Liver (tissue), 9 donors: ENCODE measurements around the gene TADA3. TPM values are rescaled to one million over a fixed set of nuclear protein-coding genes. Genes with fewer than 3 reads are reported as not detected.
A peak's percentile ranks its signal among the peaks of the same experiment; 100 is the strongest.

Experiments
- DNase-seq: peaks from one replicate; pipeline ENCODE4 v3.0.0-alpha.2; 2017; ENCODE audit warnings: low spot score
- H3K27ac ChIP-seq, 2 donors: one replicate each; pipeline ENCODE4 v1.7.0; 2013; ENCODE audit warnings: inconsistent platforms in 2 of 2, low read length in 2 of 2, control low read depth in 1 of 2, low read depth in 1 of 2, mild to moderate bottlenecking in 1 of 2
- H3K27me3 ChIP-seq, 4 donors: one replicate each; pipeline versions ENCODE4 v1.6.1 to v1.7.0; 2013; ENCODE audit warnings: low read length in 3 of 4, inconsistent platforms in 1 of 4, mild to moderate bottlenecking in 1 of 4, moderate library complexity in 1 of 4; ENCODE audit not compliant: control insufficient read depth in 4 of 4, insufficient read depth in 4 of 4
- H3K36me3 ChIP-seq, 4 donors: one replicate each; pipeline versions ENCODE4 v1.6.1 to v1.7.0; 2013; ENCODE audit warnings: low read length in 3 of 4, mild to moderate bottlenecking in 3 of 4, low read depth in 1 of 4, moderate library complexity in 1 of 4; ENCODE audit not compliant: control insufficient read depth in 4 of 4, insufficient read depth in 3 of 4
- H3K4me1 ChIP-seq, 4 donors: one replicate each; pipeline versions ENCODE4 v1.6.1 to v1.7.0; 2013; ENCODE audit warnings: low read length in 3 of 4, mild to moderate bottlenecking in 3 of 4, moderate library complexity in 1 of 4; ENCODE audit not compliant: control insufficient read depth in 4 of 4, insufficient read depth in 4 of 4
- H3K4me3 ChIP-seq, 3 donors: one replicate each; pipeline versions ENCODE4 v1.6.1 to v1.7.0; 2013; ENCODE audit warnings: low read length in 3 of 3, control low read depth in 1 of 3, low read depth in 1 of 3, mild to moderate bottlenecking in 1 of 3
- H3K9ac ChIP-seq, 2 donors: one replicate each; pipeline ENCODE4 v1.7.0; 2013; ENCODE audit warnings: low read length in 2 of 2, mild to moderate bottlenecking in 2 of 2, moderate library complexity in 2 of 2, control low read depth in 1 of 2, low read depth in 1 of 2
- H3K9me3 ChIP-seq, 4 donors: one replicate each; pipeline versions ENCODE4 v1.6.1 to v1.7.0; 2013; ENCODE audit warnings: low read length in 3 of 4; ENCODE audit not compliant: control insufficient read depth in 4 of 4
- EGR1 ChIP-seq, 2 donors: IDR thresholded peaks; 2 replicates each; pipeline ENCODE4 v1.6.1; 2016 to 2018; ENCODE audit warnings: antibody characterized with exemption in 2 of 2, low read depth in 2 of 2
- FOXA1 ChIP-seq: IDR thresholded peaks from 2 replicates; pipeline ENCODE4 v1.6.1; 2016; ENCODE audit warnings: antibody characterized with exemption
- FOXA2 ChIP-seq: IDR thresholded peaks from 2 replicates; pipeline ENCODE4 v1.6.1; 2016; ENCODE audit warnings: antibody characterized with exemption
- GABPA ChIP-seq, 2 donors: IDR thresholded peaks in 1 of 2; conservative IDR thresholded peaks in 1 of 2; 2 replicates each; pipeline ENCODE4 v1.6.1; 2016; ENCODE audit warnings: antibody characterized with exemption in 2 of 2, mild to moderate bottlenecking in 1 of 2, moderate library complexity in 1 of 2
- HNF4A ChIP-seq, 2 donors: conservative IDR thresholded peaks; 2 replicates each; pipeline ENCODE4 v1.6.1; 2016; ENCODE audit warnings: antibody characterized with exemption in 2 of 2, mild to moderate bottlenecking in 2 of 2
- HNF4G ChIP-seq: IDR thresholded peaks from 2 replicates; pipeline ENCODE4 v1.6.1; 2016; ENCODE audit warnings: antibody characterized with exemption
- JUND ChIP-seq, 2 donors: IDR thresholded peaks; 2 replicates each; pipeline ENCODE4 v1.6.1; 2016; ENCODE audit warnings: antibody characterized with exemption in 2 of 2
- NR2F2 ChIP-seq: IDR thresholded peaks from 2 replicates; pipeline ENCODE4 v1.6.1; 2016; ENCODE audit warnings: antibody characterized with exemption
- RAD21 ChIP-seq, 2 donors: IDR thresholded peaks; 2 replicates each; pipeline ENCODE4 v1.6.1; 2016; ENCODE audit warnings: antibody characterized with exemption in 2 of 2, mild to moderate bottlenecking in 2 of 2
- RXRA ChIP-seq, 2 donors: IDR thresholded peaks; 2 replicates each; pipeline ENCODE4 v1.6.1; 2017 to 2018; ENCODE audit warnings: antibody characterized with exemption in 2 of 2, mild to moderate bottlenecking in 1 of 2
- TAF1 ChIP-seq: conservative IDR thresholded peaks from 2 replicates; pipeline ENCODE4 v1.6.1; 2016; ENCODE audit warnings: antibody characterized with exemption, mild to moderate bottlenecking
- YY1 ChIP-seq: IDR thresholded peaks from 2 replicates; pipeline ENCODE4 v1.6.1; 2016; ENCODE audit warnings: antibody characterized with exemption, mild to moderate bottlenecking
- WGBS: extraction: QIAGEN DNeasy Blood & Tissue Kit; methylation state at CpG from one replicate; pipeline ENCODE4 v1.1.7; 2013; 5-methylcytosine and 5-hydroxymethylcytosine counted together
- polyA plus RNA-seq, 2 donors: library from polyadenylated mRNA; stranded (reverse) in 1 of 2; unstranded in 1 of 2; fragments of 200-250 nt in 1 of 2; fragments of >200 nt in 1 of 2; fragmentation: Nextera tagmentation in 1 of 2; extraction: Ambion mirVana in 1 of 2; gene quantifications; one replicate each; pipeline versions ENCODE4 v1.2.1 to v1.2.3, GENCODE V29; 2013 to 2015
- total RNA-seq, 2 donors: library from RNA; depleted of rRNA; stranded (reverse); fragments of >200 nt; gene quantifications; one replicate each; pipeline ENCODE4 v1.2.3, GENCODE V29; 2014
- TF ChIP-seq, protein P1 (sequence below): IDR thresholded peaks from 2 replicates; pipeline ENCODE4 v1.6.1; 2016; ENCODE audit warnings: antibody characterized with exemption
- TF ChIP-seq, protein P2 (sequence below): IDR thresholded peaks from 2 replicates; pipeline ENCODE4 v1.6.1; 2016; ENCODE audit warnings: antibody characterized with exemption, mild to moderate bottlenecking
- TF ChIP-seq, protein P3 (sequence below): IDR thresholded peaks from 2 replicates; pipeline ENCODE4 v1.6.1; 2016; ENCODE audit warnings: antibody characterized with exemption
- donor health status: healthy.
- donor health status: healthy.
- donor health status: healthy.
- donor health status: healthy.
- donor health status: healthy.

TADA3 gene
- total and polyA plus RNA-seq, 4 donors, result 16.2 to 27.8 (median 21.5) TPM

DNA sequence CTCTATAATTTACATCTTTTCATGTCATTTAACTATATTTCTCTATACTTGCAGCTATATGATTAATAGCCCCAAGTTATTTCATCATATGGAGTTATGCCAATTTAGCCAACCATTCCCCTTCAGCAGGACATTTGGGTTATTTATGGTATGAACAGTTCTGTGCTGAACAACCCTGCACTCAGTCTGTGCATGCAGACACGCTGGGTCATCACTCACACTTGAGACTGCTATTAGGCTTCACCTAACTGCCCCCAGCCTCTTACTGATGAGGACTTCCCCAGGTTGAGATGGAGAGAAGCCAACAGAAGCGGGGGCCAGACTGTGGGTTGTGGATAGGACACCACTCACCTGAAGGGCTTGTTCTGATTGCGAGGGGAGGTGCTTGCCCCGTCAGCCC lies 7.3 kb downstream of the TADA3 start:
- Histone ChIP-seq H3K9me3 (no peaks in the 10 kb centered on the region), H3K9ac (no peak overlapping the region), H3K4me1 (peaks cover 6 to 24% (median 15%) of the 10 kb centered on the region in 4 donors), H3K36me3 (peaks cover 2 to 47% (median 34%) of the 10 kb centered on the region in 4 donors), H3K27ac (no peak overlapping the region), H3K27me3 (no peaks in the 10 kb centered on the region), H3K4me3 (no peak overlapping the region)
- DNase-seq, result no peak
- 96% methylated on average over 4 of the region's 4 CpGs for WGBS
- TF ChIP-seq GABPA (IDR thresholded peaks at IDR 0.05 in 1 of 2, conservative IDR thresholded peaks at IDR 0.05 in 1 of 2) (no peak), YY1 (no peak), HNF4G (no peak), TAF1 (no peak), FOXA2 (no peak), JUND (IDR thresholded peaks at IDR 0.05) (no peak), NR2F2 (no peak)
- TF ChIP-seq, protein P1, sequence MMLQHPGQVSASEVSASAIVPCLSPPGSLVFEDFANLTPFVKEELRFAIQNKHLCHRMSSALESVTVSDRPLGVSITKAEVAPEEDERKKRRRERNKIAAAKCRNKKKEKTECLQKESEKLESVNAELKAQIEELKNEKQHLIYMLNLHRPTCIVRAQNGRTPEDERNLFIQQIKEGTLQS, result no peak

DNA sequence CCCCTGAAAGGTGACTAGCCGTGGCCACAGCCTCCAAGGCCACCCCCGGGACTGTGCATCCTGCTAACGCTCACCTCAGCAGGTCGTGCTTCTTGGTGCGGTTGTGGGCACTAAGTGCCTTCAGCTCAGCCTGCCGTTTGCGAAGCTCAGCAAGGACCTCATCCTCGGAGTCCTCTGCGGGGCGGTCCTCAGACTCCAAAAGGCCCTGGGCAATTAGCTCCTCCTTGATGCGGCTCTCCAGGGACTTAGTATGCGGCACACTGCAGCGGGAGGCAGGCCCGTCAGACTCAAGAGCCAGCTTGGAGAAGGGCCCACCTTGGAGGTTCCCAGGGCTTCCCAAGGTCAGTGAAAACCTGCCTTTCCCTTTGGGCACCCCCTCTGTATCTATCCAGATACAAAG lies 8.3 kb downstream of the TADA3 start:
- DNase-seq, result no peak
- Histone ChIP-seq H3K4me1 (peaks cover 6 to 30% (median 17%) of the 10 kb centered on the region in 4 donors), H3K4me3 (no peak overlapping the region), H3K9ac (no peak overlapping the region), H3K9me3 (no peaks in the 10 kb centered on the region), H3K36me3 (peaks cover 2 to 37% (median 25%) of the 10 kb centered on the region in 4 donors), H3K27ac (no peak overlapping the region), H3K27me3 (no peaks in the 10 kb centered on the region)
- WGBS, result 96% methylated on average over 14 of the region's 14 CpGs
- TF ChIP-seq FOXA1 (no peak), RAD21 (IDR thresholded peaks at IDR 0.05) (no peak), YY1 (no peak)

DNA sequence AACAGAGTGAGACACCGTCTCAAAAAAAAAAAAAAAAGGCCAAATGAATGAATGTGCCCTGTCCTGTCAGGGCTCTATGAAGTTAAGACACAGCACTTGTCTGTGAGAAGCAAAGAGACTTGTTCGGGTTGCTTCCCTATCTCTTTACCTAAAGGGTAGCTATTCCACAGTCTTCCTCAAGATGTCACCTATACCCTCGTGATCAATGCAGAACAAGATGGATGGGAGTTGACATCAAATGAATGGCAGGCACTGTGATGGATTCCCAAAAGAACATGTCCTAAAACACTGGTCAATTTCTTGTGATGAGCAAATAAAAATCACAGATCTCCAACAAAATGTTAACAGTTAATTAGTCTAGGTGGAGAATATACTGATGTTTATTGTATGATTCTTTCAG lies 9.5 kb downstream of the TADA3 start:
- TF ChIP-seq RAD21 (IDR thresholded peaks at IDR 0.05) (peak in 1 of 2 donors; percentile 34), RXRA (IDR thresholded peaks at IDR 0.05) (no peak)
- Histone ChIP-seq H3K9ac (no peak overlapping the region), H3K36me3 (peaks cover 2 to 34% (median 24%) of the 10 kb centered on the region in 4 donors), H3K9me3 (no peaks in the 10 kb centered on the region), H3K27ac (peak overlapping the region in 1 of 2 donors; percentile 54), H3K27me3 (no peaks in the 10 kb centered on the region), H3K4me3 (no peak overlapping the region), H3K4me1 (peaks cover 6 to 34% (median 18%) of the 10 kb centered on the region in 4 donors)
- no peak for DNase-seq
- WGBS, result 61% methylated on average over 3 of the region's 3 CpGs

DNA sequence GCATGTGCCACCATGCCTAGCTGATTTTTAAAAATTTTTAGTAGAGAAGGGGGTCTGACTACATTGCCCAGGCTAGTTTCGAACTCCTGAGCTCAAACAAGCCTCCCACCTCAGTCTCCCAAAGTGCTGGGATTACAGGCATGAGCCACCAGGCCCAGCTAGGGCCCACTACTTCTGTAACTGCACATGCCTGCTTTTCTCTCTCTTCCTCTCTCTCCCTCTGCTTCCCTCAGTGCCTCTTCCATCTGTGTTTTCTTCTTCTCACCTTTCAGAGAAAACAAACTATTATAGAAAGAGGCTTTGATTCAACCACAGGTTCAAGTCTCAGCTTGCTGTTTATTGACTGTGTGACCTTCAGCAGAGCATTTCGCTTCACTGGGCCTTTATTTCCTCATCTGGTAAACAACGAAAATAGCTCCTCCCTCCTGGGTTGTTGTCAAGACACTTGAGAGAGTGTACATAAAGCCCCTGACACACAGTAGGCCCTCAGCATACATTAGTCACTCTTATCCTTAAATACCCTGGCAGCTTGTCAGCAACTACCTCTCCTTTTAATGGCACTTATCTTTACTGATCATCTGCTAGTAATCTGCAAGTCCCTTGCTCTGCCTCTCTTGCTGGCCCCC lies 10.2 kb downstream of the TADA3 start:
- Histone ChIP-seq H3K4me3 (no peak overlapping the region), H3K27ac (peak overlapping the region; percentile 54 to 79), H3K9ac (no peak overlapping the region), H3K27me3 (no peaks in the 10 kb centered on the region), H3K36me3 (peaks cover 2 to 28% (median 21%) of the 10 kb centered on the region in 4 donors), H3K9me3 (no peaks in the 10 kb centered on the region), H3K4me1 (peaks cover 6 to 34% (median 18%) of the 10 kb centered on the region in 4 donors)
- 48% methylated on average over 3 of the region's 3 CpGs for WGBS
- no peak for DNase-seq
- TF ChIP-seq GABPA (IDR thresholded peaks at IDR 0.05 in 1 of 2, conservative IDR thresholded peaks at IDR 0.05 in 1 of 2) (no peak), EGR1 (IDR thresholded peaks at IDR 0.05; ENCODE audit: low read depth in 2 of 2) (no peak), RAD21 (IDR thresholded peaks at IDR 0.05) (no peak), HNF4G (no peak), NR2F2 (no peak), FOXA1 (no peak), RXRA (IDR thresholded peaks at IDR 0.05) (no peak), TAF1 (no peak), HNF4A (conservative IDR thresholded peaks at IDR 0.05) (peak; percentile 17 to 28), JUND (IDR thresholded peaks at IDR 0.05) (no peak), FOXA2 (peak; percentile 49)
- TF ChIP-seq, protein P2, sequence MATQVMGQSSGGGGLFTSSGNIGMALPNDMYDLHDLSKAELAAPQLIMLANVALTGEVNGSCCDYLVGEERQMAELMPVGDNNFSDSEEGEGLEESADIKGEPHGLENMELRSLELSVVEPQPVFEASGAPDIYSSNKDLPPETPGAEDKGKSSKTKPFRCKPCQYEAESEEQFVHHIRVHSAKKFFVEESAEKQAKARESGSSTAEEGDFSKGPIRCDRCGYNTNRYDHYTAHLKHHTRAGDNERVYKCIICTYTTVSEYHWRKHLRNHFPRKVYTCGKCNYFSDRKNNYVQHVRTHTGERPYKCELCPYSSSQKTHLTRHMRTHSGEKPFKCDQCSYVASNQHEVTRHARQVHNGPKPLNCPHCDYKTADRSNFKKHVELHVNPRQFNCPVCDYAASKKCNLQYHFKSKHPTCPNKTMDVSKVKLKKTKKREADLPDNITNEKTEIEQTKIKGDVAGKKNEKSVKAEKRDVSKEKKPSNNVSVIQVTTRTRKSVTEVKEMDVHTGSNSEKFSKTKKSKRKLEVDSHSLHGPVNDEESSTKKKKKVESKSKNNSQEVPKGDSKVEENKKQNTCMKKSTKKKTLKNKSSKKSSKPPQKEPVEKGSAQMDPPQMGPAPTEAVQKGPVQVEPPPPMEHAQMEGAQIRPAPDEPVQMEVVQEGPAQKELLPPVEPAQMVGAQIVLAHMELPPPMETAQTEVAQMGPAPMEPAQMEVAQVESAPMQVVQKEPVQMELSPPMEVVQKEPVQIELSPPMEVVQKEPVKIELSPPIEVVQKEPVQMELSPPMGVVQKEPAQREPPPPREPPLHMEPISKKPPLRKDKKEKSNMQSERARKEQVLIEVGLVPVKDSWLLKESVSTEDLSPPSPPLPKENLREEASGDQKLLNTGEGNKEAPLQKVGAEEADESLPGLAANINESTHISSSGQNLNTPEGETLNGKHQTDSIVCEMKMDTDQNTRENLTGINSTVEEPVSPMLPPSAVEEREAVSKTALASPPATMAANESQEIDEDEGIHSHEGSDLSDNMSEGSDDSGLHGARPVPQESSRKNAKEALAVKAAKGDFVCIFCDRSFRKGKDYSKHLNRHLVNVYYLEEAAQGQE, result peak; percentile 18
- TF ChIP-seq, protein P1, result no peak
- TF ChIP-seq, protein P3, sequence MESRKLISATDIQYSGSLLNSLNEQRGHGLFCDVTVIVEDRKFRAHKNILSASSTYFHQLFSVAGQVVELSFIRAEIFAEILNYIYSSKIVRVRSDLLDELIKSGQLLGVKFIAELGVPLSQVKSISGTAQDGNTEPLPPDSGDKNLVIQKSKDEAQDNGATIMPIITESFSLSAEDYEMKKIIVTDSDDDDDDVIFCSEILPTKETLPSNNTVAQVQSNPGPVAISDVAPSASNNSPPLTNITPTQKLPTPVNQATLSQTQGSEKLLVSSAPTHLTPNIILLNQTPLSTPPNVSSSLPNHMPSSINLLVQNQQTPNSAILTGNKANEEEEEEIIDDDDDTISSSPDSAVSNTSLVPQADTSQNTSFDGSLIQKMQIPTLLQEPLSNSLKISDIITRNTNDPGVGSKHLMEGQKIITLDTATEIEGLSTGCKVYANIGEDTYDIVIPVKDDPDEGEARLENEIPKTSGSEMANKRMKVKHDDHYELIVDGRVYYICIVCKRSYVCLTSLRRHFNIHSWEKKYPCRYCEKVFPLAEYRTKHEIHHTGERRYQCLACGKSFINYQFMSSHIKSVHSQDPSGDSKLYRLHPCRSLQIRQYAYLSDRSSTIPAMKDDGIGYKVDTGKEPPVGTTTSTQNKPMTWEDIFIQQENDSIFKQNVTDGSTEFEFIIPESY, result no peak
